NCI-H524 treated with DMSO at 0.1 percent for 48 hours (cell line): ENCODE results near the gene TAS1R3.

Source experiments
- DNase-seq: peaks from one replicate; lab custom pipeline; 2025; lab: John Stamatoyannopoulos, UW

The TAS1R3 gene

DNA sequence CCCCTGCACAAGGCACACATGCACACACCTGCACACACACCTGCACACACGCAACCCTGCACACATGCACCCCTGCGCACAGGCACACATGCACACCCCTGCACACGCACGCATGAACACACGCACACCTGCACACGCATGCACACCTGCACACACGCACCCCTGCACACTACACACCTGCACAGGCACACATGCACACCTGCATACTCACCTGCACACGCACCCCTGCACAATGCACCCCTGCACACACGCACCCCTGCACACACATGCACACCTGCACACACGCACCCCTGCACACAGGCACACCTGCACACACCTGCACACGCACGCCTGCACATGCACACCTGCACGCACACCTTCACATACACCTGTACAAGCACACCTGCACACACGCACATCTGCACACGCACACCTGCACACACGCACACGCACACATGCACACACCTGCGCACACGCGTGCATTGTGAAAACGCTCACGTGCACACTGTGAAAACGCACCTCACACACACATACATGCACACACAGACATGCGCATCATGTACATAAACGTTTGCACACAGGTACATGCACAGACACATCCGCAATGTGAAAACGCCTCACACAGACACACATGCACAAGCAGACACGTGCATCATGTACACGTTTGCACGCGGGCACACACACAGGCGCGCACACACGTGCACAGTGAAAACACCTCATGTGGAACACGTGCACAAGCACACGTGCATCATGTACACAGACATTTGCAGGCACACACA, 9.9 kb downstream of the TAS1R3 start:
- no peak for DNase-seq

DNA sequence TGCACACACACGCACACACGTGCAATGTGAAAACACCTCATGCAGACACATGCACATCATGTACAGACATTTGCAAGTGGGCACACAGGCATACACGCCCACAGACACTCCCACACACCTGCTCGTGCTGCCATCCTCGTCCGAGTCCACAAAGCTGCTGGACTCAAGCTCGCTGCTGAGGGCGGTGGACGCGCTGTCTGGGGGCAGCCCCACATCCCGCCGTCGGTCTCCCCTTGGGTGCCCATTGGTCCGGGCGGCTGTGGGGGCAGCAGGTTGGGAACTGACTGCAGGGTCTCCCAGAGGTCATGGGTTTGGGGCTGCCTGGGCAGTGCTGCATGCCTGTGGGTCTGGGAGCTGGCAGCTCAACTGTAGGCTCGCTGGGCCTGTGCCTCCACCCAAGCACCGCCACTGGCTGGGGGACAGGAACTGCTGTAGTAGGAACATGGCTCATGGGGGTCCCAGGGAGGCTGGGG, 10.5 kb downstream of the TAS1R3 start:
- no peak for DNase-seq

DNA sequence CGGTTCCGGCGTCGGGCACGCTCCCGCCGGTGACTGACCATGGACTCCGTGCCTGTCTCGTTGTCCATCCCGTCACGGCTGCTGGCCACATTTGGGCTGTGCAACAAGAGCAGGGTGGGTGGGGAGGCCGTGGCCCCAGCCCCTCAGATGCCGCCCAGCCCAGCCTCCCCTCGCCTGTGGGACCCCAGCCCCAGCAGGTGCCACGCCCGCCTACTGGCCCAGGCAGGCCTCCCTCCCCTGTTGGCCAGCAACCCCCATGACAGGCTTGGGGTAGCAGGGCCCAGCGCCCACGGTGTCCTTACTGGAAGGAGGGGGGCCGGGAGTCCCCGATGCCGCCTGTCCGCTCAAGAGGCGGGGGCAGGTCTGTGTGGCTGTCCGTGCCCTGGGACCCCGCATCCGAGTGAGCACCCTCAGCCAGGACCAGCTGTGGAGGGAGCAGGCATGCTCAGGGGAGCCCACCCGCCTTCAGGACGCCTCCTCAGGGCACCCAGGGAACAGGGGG, 11.0 kb downstream of the TAS1R3 start:
- no peak for DNase-seq

DNA sequence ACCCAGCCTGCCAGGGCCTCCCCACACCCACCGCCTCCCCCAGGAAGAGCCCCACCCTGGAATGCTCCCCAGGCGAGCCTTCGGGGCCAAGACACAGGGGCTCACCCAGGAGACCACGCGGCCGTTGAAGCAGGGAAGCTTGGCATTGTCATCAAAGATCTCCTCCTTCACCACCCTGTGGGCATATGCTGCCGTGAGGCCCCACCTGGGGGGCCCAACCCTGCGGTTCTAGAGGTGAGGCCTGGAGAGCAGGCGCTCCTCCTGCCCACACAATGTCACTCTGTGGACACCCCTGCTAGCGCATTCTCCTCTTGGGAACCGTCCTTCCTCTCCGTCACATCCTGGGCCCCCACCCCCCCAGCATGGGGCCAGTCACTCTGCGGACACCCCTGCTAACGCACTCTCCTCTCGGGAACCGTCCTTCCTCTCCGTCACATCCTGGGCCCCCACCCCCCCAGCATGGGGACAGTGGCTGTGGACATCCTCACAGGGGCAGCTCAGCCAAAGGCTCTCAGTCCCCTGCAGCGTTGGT, 11.6 kb downstream of the TAS1R3 start:
- no peak for DNase-seq

DNA sequence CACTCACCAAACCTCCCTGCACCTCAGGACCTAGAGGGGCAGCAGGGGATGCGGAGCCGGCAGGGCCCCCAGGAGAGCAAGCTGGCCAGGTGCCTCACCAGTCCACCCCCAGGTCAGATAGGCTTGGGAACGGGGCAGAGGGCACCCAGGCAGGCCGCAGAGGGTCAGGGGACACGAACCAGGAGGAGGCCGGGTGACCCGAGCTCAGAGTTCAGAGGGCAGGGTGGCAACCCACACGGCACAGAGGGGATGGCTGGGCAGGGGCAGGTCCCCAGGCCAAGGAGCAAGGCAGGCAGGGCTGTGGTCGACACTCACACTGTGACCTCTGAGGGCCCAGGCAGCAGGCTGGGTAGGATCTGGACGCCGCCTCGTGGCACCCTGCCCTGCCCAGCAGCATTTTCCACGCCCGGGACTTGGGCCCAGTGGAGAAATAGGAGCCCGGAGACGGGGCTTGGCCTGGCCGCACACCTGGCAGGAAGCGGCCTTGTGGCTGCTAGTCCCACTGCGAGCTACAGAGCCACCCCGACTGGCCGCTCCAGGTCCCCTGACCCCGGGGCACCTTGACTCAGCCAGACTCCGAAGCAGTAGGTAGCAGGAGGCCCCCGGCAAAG, 12.8 kb downstream of the TAS1R3 start:
- DNase-seq, result no peak

DNA sequence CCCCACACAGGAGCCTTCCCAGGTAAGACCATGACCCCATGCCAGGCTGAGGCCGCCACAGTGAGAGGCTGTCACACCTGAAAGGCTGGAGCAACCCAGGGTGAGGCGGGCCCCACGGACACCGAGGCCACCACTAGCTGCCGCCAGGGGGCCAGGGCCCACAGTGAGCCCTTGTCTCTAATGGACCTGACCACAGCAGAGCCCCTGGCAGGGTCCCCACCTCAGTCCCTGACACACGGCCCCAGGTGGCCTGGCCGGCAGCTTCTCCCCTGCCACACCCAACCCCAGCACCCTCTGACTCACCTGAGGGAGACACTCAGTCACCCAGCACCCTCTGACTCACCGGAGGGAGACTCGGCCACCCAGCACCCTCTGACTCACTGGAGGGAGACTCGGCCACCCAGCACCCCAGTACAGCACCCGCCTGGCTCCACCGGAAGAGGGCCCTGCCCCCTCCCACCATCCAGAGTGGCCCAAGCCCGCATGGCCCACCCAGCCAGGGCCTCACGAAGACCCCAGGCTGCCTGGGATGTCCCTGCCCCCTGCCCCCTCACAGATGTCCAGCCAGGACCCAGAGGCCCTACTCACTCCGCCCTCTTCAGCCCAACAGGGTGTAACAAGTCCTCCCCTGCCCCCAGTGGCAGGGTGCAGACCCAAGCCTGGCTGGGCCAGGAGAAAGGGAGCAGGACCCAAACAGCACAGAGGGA, 13.7 kb downstream of the TAS1R3 start:
- DNase-seq, result no peak

DNA sequence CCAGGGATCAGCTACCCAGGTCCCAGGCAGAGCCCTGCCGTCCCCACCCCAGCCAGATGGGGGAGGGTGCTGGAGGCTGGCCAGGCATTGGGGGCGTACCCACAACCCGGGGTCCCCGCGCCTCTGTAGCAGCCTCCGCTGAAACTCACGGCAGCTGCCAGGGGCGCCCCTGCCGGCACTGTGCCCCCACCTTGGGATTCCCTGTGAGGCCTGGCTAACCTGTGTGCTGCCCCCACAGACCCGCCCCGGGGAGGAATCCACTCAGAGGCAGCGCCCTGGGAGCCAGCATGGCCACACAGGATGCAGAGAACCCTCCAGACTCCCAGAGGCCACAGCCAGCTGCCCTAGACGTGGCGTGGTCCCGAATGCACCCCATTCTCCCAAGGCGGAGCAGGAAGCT, 14.3 kb downstream of the TAS1R3 start:
- no peak for DNase-seq

DNA sequence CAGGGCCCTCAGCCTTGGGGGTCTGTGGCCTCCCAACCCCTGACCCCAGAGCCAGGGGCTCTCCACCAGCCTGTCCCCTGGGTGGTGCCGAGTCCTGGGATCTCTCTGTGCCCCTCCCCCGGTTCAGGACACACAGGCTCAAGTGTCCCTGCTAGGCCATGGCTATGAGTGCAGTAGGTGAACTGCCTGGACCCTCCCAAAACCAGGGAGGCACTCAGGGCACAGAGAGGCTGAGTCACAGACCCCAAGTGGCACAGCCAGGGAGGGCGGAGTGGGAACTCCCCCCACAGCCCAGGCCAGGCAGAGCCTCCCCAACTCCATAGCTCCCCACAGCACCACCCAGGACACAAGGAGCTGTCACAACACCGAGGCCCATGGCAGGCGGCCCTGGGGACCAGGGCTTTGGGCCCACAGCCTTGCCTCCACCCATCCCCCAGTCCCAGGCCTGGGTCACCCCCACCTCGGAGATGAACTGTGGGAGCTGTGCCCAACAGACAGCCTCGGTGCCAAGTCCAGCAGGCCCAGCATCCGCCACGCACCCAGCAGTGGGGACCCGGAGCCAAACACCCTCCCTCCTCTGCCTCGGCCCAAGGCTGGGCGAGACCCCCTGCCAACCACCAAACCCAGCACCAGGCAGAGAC, 14.9 kb downstream of the TAS1R3 start:
- no peak for DNase-seq

DNA sequence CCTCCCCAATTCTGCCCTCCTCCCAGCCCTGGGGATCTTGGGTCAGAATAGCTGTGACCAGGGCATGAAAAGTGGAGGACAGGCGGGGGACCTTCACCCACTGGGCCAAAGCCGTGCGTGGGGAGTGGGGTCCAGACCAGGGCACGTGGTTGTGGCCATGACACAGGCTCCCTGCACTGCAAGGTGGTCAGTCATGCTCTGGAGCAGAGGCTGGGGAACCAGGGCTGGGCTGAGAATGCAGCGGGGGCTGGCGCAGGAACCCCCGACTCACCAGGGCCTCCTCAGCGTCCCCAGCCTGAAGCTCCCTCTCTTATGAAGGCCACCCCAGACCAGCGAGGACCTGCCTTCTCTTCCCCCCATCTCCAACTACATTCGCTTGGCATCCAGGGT, 15.4 kb downstream of the TAS1R3 start:
- DNase-seq, result no peak

DNA sequence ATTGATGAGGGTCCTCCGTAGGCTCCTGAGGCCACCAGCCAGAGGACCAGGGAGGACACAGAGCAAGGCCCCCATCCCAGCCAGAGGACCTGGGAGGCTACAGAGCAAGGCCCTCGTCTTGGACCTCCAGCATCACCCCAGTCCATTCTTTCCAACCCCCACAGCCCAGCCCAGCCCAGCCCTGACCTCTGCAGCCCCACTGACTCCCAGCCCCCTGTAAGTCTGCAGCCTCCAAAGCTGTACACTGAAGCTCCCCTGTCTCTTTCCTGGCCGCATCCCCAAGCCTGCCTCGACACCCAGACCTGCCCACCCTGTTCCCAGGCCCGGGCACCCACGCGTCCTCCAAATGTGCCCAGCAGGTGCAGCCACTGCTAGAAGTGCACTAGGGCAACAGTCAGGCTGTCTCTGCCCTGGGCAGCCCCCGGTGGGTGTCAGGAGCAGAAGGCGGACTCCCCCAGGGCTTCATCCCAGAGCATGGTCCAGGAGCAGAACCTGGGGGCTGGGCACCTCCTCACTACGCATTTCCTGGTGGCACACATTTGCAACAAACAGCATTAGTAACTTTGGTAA, 16.0 kb downstream of the TAS1R3 start:
- DNase-seq, result no peak

DNA sequence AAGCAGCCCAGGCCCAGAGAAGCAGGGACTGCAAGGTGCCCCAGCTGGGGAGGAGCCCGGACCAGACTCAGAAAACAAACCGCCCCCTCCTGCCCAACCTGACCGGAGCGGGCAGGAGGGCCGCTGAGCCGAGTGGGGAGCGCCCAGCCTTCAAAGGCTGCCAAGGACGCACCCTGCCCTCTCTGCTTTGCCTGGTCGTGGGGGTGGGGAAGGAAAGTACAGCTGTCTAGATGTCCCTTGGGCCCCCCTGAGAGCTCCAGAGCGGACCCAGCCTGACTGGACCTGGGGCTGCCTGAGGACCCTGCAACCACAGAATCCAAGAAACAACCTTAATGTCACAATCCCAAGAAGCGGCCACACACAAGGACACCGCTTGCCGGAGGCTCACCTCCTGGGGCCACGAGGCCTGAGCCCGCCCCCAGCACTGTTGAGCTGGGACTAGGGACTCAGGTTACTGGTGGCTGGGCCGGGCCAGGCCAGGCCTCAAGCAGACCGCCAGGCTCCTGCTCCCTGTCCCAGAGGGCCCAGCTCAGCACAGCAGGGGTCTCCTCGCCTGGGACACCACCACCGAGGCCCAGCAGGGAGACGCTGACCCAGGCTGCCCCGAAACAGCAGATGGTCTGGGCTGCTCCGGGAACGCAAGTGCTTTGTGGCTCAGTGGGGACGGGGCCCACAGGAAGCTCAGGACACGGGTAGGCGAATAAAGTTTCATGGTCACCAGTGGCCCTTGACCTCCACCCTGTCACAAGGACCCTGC, 16.8 kb downstream of the TAS1R3 start:
- no peak for DNase-seq

DNA sequence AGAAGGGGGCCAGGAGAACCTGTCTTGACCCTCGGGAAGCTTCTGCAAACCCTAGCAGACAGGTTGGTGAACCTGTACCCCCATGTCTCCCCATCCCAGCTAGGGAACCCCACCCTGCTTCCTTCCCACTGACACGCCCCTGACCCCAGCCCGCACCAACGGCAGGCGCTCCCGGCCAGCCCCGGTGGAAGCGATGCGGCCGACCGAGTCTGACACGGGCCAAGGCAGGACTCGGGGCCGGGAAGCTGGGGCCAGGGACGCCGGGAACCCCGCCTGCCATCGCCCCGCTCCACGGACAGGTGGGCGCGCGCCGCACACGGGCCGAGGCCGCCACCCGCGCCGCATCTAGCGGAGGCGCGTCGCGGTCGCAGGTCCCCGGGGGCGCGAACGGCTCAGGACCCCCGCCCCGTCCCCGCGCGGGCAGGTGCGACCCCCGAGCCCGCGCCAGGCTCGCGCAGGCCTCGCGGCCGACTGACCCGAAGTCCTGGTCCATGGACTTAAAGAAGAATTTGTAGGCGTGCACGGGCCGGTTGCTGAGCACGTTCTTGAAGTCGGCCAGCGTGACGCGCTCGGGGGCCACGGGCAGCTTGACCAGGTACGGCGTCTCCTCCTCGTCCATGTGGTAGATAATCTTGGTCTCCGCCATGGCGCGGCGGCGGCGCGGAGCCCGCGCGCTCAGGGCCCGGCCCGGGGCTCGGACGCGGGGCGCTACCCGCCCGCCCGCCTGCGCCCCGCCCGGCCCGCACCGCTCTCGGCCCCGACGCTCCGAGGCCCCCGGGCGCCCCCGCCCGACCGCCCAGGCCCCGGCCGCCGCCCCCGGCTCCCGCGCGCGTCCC, 17.6 kb downstream of the TAS1R3 start:
- no peak for DNase-seq

DNA sequence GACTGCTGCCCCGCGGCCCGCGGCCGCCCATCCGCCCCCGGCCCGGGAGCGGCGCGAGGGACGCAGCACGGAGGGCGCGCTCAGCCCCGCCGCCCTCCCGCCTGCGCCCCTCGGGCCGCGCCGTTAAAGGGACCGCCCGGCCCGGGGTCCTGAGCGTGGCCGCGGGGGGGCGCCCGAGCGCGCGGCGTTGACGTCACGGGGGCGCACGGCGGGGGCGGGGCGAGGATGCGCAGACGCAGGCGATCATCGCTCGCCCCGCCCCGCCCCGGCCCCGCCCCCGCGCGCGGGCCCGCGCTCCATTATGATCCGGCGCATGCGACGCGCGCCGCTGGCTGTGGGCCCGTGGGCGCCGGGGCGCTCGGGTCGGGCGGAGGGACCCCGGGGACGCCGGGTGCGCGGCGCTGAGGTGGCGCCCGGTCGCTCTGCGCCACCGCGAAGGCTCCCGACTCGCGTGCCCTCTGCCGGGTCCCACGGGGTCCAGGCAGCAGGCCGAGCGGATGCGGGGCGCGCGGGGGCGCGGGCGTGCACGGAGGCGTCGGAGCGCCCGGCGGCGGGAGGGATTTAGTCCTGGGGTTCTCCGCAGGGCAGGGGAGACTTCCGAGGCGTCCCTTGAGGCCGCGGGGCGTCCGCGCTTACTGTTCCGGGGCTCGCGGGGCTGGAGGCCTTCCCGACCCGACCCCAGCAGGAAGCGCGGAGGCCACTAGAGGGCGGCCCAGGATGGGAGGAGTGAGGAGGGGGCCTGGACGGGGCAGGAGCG, 18.4 kb downstream of the TAS1R3 start, which contains the start of gene DVL1:
Gene DVL1, minus strand, starts transcription at position 163 of the 757 bp plus-strand sequence. CDS start 353 bp downstream, outside the sequence.
- DNase-seq, result no peak

DNA sequence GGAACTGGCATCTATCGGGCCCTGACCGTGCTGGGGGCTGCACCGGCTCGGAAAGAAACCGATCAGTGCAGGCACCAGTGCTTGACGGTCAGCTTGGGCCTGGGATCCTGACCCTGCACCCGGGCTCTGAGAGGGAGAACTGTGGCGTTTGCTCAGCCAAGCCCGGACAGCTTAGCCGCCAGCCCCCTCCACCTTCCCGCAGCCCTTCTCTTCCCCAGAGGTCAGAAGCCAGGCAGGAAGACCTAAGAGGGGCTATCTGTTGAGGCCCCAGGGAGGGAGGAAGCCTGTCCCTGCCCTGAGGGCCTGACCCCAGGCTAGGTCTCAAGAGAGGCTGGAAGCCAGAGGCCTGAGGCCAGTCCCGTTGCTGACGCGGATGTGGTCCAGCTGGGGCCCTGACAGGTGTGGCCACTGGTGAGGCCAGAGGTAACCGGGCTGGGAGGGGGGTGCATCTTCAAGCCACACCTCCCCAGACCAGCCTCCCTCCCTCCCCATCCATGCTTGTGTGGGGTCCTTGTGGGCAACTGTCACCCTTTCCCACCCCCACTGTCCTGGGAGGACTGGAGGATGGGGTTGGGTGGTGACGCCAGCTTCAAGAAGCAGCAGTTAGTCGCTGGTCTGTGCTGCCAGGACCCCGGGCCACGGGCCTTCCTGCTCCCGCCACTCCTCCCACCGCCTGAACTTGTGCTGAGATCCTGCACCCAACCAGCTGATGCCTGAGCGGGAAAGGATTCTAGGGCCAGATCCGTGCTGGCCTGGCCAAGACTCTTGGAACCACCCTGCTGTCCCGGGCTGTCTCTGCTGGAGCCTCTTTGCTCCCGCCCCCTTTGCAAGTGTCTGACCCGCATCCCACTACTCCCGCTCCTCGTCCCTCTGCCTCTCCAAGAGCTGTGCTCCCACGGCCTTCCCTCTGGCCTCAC, 20.7 kb downstream of the TAS1R3 start:
- no peak for DNase-seq

DNA sequence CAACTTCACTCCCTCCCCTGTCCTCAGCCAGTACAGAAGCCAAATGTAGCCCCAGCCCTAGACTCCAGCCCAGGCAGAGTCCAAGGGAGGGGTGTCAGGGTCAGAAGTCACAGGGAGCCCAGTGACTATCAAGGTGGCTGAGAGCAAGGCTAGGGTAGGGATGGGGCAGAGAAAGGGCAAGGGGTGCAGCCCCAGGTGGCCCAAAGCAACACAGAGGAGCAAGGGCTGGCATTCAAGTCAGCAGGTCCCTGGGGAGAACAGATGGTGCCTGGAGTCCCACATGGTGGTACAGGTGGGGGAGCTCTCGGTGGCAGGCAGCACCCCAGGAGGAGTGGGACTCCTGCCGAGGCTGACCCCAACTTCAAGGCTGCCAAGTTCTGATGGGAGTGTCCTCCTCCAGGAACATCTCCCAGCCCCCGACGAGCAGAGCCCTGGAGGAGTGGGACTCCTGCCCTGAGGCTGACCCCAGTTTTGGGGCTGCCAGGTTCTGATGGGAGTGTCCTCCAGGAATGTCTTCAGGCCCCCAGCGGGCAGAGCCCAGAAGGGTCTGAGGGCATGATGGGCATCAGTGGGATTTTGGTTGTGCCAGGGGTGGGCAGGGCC, 21.8 kb downstream of the TAS1R3 start:
- no peak for DNase-seq

DNA sequence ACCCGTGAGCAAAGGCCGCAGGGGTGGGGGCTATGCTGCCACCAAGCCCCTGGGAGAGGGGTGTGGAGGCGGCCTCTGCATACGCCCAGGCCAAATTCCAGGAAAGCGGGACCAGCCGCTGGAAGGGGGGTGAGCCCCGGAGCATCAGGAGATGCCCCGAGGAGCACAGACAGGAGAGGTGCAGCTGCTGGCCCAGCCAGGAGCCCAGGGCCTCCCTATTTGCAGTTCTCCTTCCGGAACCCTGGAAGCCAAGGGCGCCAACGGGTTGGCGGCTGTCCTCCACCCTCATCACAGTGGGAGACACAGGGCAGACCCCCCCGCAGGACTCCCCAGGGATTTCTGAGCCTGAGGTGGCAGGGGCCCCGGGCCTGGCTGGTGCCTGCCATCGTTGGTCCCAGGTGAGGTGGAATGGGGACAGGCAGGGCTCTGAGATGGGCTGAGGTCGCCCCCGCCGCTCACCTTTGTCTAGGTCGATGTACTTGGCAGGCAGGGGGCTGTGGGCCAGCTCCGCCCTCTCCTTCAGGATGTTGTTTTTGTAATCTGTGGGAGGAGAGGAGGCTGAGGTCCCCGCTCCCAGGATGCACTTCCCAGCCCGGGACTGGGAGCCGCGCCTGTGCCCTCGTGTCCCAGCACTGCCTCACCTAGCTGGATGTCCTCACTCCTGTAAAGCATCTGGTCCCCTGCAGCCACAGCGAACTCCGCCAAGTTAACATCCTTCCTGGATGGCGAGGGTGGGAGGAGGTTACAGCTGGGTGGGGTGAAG, 22.5 kb downstream of the TAS1R3 start:
- DNase-seq, result no peak
